SK-N-MC (cell line): ENCODE results near the gene ZNF708.

ENCODE experiments used
- EZH2 ChIP-seq: fragments of 200-600 bp; sonication (generic); IDR thresholded peaks from one replicate; pipeline ENCODE4 v1.6.1; 2017; ENCODE audit warnings: antibody characterized with exemption
- POLR2AphosphoS5 ChIP-seq: IDR thresholded peaks from 2 replicates; pipeline ENCODE4 v1.6.1; 2012; ENCODE audit warnings: mild to moderate bottlenecking, low read depth, low read length, borderline replicate concordance

GRCh38 chr19:21328885-21329605, at the start of gene ZNF708:
- TF ChIP-seq EZH2 = no peak
- TF ChIP-seq POLR2AphosphoS5 = peak; percentile 76
